B cell (primary cell): ENCODE results near the gene TERC. TPM values are rescaled to one million over a fixed set of nuclear protein-coding genes. Genes with fewer than 3 reads are reported as not detected.
A peak's percentile ranks its signal among the peaks of the same experiment; 100 is the strongest.

Source experiments
- ATAC-seq: fragments of 200-7000 bp; cut with Tn5 transposase; one replicate; pipeline ENCODE4 v1.10.0; 2021; ENCODE audit warnings: low read depth, mild to moderate bottlenecking, moderate number of reproducible peaks, moderate library complexity
- CTCF ChIA-PET: fragments of 350-600 bp; sonication (Branson Sonifier 250); formaldehyde crosslinking; loops from one replicate; lab custom pipeline; 2021; ENCODE audit warnings: antibody characterized with exemption, inconsistent platforms; lab: Charles Lee
- POLR2A ChIA-PET: fragments of 350-600 bp; sonication (Branson Sonifier 250); formaldehyde crosslinking; loops from one replicate; lab custom pipeline; 2021; ENCODE audit warnings: antibody characterized with exemption; lab: Charles Lee
- DNase-seq: peaks from one replicate; pipeline ENCODE4 v3.0.0; 2013
- H2AFZ ChIP-seq: 2 replicates; pipeline ENCODE4 v1.6.1; 2012; ENCODE audit warnings: mild to moderate bottlenecking, low read depth, low read length; ENCODE audit not compliant: insufficient read depth, poor library complexity, severe bottlenecking
- H3K27ac ChIP-seq, 2 donors: 1 replicate in 1 of 2; 2 replicates in 1 of 2; pipeline ENCODE4 v1.5.1; 2012 to 2013; ENCODE audit warnings: low read length in 2 of 2, mild to moderate bottlenecking in 2 of 2, moderate library complexity in 1 of 2
- H3K27me3 ChIP-seq, 4 experiments: fragments of 200-600 bp in 1 of 4; sonication (generic) in 1 of 4; replicated peaks in 1 of 4; 1 replicate in 2 of 4; 2 replicates in 2 of 4; pipeline versions ENCODE4 v1.6.1 to v1.7.0; 2013 to 2016; ENCODE audit warnings: low read length in 3 of 4, mild to moderate bottlenecking in 2 of 4, mixed read lengths in 1 of 4, moderate library complexity in 1 of 4; ENCODE audit not compliant: insufficient read depth in 4 of 4, control insufficient read depth in 3 of 4; ENCODE audit errors: control extremely low read depth in 1 of 4
- H3K36me3 ChIP-seq, 2 experiments: replicated peaks in 1 of 2; 1 replicate in 1 of 2; 2 replicates in 1 of 2; pipeline versions ENCODE4 v1.6.1 to v1.7.1; 2013; ENCODE audit warnings: low read length in 1 of 2; ENCODE audit not compliant: insufficient read depth in 2 of 2, control insufficient read depth in 1 of 2; ENCODE audit errors: control extremely low read depth in 1 of 2, extremely low read depth in 1 of 2
- H3K4me1 ChIP-seq, 2 donors: fragments of 200-600 bp in 1 of 2; sonication (generic) in 1 of 2; 1 replicate in 1 of 2; 2 replicates in 1 of 2; pipeline versions ENCODE4 v1.5.1 to v1.6.1; 2013 to 2017; ENCODE audit warnings: low read length in 2 of 2; ENCODE audit not compliant: control insufficient read depth in 2 of 2, insufficient read depth in 2 of 2
- H3K4me2 ChIP-seq: replicated peaks from 2 replicates; pipeline ENCODE3; 2012; ENCODE audit warnings: mild to moderate bottlenecking, low read depth, low read length; ENCODE audit not compliant: poor library complexity, severe bottlenecking
- H3K4me3 ChIP-seq, 5 experiments: fragments of 200-600 bp in 1 of 5; sonication (generic) in 1 of 5; 1 replicate in 3 of 5; 2 replicates in 2 of 5; pipeline versions ENCODE4 v1.5.1 to v1.7.0; 2011 to 2016; ENCODE audit warnings: low read length in 4 of 5, mild to moderate bottlenecking in 4 of 5, low read depth in 2 of 5, control low read depth in 1 of 5, moderate library complexity in 1 of 5; ENCODE audit not compliant: insufficient read depth in 1 of 5; ENCODE audit errors: control extremely low read depth in 1 of 5, extremely low read depth in 1 of 5
- H3K79me2 ChIP-seq: fragments of 200-600 bp; sonication (generic); one replicate; pipeline ENCODE4 v1.6.0; 2016; ENCODE audit warnings: low read length; ENCODE audit not compliant: control insufficient read depth, insufficient read depth
- H3K9ac ChIP-seq: fragments of 200-600 bp; sonication (generic); 2 replicates; pipeline ENCODE4 v1.6.1; 2017; ENCODE audit warnings: mild to moderate bottlenecking, low read length, moderate library complexity
- H3K9me3 ChIP-seq, 3 donors: one replicate each; pipeline versions ENCODE4 v1.6.1 to v1.7.1; 2013; ENCODE audit warnings: low read length in 2 of 3; ENCODE audit not compliant: control insufficient read depth in 2 of 3, insufficient read depth in 1 of 3; ENCODE audit errors: control extremely low read depth in 1 of 3
- H4K20me1 ChIP-seq: 2 replicates; pipeline ENCODE4 v1.6.0; 2012; ENCODE audit warnings: mild to moderate bottlenecking, low read length; ENCODE audit not compliant: insufficient read depth, control insufficient read depth, poor library complexity, severe bottlenecking
- H3K27ac Mint-ChIP-seq: one replicate; pipeline ENCODE4 v1.8.0; 2021; ENCODE audit warnings: mixed read lengths
- H3K27me3 Mint-ChIP-seq: one replicate; pipeline ENCODE4 v1.8.0; 2021; ENCODE audit warnings: mixed read lengths
- H3K4me1 Mint-ChIP-seq: one replicate; pipeline ENCODE4 v1.8.0; 2021; ENCODE audit warnings: mixed read lengths
- H3K4me3 Mint-ChIP-seq: one replicate; pipeline ENCODE4 v1.8.0; 2021; ENCODE audit warnings: mixed read lengths
- H3K9me3 Mint-ChIP-seq: one replicate; pipeline ENCODE4 v1.8.0; 2022; ENCODE audit warnings: mixed read lengths; ENCODE audit not compliant: insufficient read depth
- EZH2 ChIP-seq: IDR thresholded peaks from 2 replicates; pipeline ENCODE4 v1.6.1; 2012; ENCODE audit warnings: borderline replicate concordance, low read depth, mild to moderate bottlenecking, moderate library complexity, low read length; ENCODE audit not compliant: insufficient read depth, poor library complexity, severe bottlenecking
- WGBS: methylation state at CpG from one replicate; pipeline ENCODE4 v1.1.5; 2013; ENCODE audit warnings: missing lambda C conversion rate; ENCODE audit not compliant: insufficient coverage; 5-methylcytosine and 5-hydroxymethylcytosine counted together
- intact Hi-C: fragments of 100-400 bp; cut with micrococcal nuclease; formaldehyde crosslinking; loops from one replicate; pipeline ENCODE4 v1.10.0; 2022
- polyA plus RNA-seq: library from polyadenylated mRNA; depleted of rRNA; stranded (reverse); fragments of >200 nt; gene quantifications from 2 replicates; pipeline ENCODE4 v1.2.3, GENCODE V29; 2012
- total RNA-seq, 2 donors: library from RNA; stranded (reverse); fragments of 120-200 nt in 1 of 2; gene quantifications; 1 replicate in 1 of 2; 2 replicates in 1 of 2; pipeline versions ENCODE4 v1.2.3 to v1.2.4, GENCODE V29; 2013 to 2022
- TF ChIP-seq, protein P1 (sequence below): fragments of 200-600 bp; IDR thresholded peaks from one replicate; pipeline ENCODE4 v1.8.0; 2022; ENCODE audit warnings: antibody characterized with exemption, mild to moderate bottlenecking

TERC gene
- total and polyA plus RNA-seq, 2 donors (not counting 1 experiment from before 2014, with no cell fraction given) = 1.3 to 10.6 TPM

DNA sequence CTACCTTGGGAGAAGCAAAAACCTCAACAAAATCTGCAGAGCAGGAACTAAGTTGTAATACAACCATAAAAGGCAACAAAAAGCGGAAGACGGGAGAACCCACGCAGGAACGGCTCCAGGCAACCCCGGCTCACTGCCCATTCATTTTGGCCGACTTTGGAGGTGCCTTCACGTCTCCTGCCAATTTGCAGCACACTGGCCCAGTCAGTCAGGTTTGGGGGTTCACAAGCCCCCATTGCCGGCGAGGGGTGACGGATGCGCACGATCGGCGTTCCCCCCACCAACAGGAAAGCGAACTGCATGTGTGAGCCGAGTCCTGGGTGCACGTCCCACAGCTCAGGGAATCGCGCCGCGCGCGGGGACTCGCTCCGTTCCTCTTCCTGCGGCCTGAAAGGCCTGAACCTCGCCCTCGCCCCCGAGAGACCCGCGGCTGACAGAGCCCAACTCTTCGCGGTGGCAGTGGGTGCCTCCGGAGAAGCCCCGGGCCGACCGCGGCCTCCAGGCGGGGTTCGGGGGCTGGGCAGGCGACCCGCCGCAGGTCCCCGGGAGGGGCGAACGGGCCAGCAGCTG is 463 bp downstream of the TERC start:
- Histone ChIP-seq H3K4me1 (peaks cover 9 to 15% of the 10 kb centered on the region in 2 donors), H3K79me2 (no peaks in the 10 kb centered on the region), H3K36me3 (no peaks in the 10 kb centered on the region), H2AFZ (peak overlapping the region; percentile 62), H3K27ac (peak overlapping the region; percentile 95 to 98), H3K4me3 (peak overlapping the region; percentile 70 to 100 (median 87)), H3K27me3 (no peaks in the 10 kb centered on the region), H4K20me1 (no peaks in the 10 kb centered on the region), H3K9me3 (peaks cover 0 to 24% (median 0%) of the 10 kb centered on the region in 3 donors), H3K4me2 (peak overlapping the region; percentile 81), H3K9ac (peak overlapping the region; percentile 74)
- Mint-ChIP-seq H3K4me3 (peak overlapping the region; percentile 100), H3K27ac (peak overlapping the region; percentile 100), H3K27me3 (no peaks in the 10 kb centered on the region), H3K4me1 (peaks cover 23% of the 10 kb centered on the region), H3K9me3 (peaks cover 6% of the 10 kb centered on the region)
- ATAC-seq (peak; percentile 35), DNase-seq (peak; percentile 87)
- ChIA-PET POLR2A (interaction anchor here (0.5 to 1.6 kb wide), 10 partner anchors 9 to 593 kb away, joined by 3 to 10 read pairs (median 4); partner anchors contain the start of genes MYNN, PHC3, SEC62 and SKIL), CTCF (interaction anchor here (1.1 to 3.2 kb wide), 5 partner anchors 9 to 1047 kb away, joined by 3 to 21 read pairs (median 6); partner anchors contain the start of genes LRRC34, LRRIQ4 and MYNN)
- intact Hi-C loops = loop anchor here (2.0 to 5.0 kb wide), 5 partner anchors 48 to 1106 kb away; partner anchors contain the start of genes LRRC34, LRRIQ4, RPL22L1 and SEC62
- under 1% methylated on average over 46 of the region's 46 CpGs for WGBS
- TF ChIP-seq, protein P1, sequence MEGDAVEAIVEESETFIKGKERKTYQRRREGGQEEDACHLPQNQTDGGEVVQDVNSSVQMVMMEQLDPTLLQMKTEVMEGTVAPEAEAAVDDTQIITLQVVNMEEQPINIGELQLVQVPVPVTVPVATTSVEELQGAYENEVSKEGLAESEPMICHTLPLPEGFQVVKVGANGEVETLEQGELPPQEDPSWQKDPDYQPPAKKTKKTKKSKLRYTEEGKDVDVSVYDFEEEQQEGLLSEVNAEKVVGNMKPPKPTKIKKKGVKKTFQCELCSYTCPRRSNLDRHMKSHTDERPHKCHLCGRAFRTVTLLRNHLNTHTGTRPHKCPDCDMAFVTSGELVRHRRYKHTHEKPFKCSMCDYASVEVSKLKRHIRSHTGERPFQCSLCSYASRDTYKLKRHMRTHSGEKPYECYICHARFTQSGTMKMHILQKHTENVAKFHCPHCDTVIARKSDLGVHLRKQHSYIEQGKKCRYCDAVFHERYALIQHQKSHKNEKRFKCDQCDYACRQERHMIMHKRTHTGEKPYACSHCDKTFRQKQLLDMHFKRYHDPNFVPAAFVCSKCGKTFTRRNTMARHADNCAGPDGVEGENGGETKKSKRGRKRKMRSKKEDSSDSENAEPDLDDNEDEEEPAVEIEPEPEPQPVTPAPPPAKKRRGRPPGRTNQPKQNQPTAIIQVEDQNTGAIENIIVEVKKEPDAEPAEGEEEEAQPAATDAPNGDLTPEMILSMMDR = no peak
- TF ChIP-seq EZH2 = no peak

DNA sequence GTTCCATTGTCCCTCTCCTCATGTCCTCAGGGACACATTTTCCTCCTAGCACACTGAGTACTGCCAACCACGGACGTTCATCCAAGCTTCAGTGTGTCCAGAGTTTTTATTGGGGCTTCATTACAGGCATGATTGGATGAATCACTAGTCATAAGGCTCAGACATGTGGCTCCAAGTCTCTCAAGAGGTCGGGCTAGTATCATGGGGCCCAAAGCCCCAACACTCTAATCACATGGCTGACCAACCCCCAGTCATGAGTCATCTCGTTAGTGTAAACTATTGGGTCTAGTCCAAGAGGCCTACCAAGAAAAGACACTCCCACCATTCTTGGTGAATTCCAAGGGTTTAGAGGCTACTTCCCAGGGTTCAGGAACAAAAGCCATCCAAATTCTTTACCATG is 4.4 kb downstream of the TERC start:
- Histone ChIP-seq H3K9me3 (peaks cover 0 to 13% (median 0%) of the 10 kb centered on the region in 3 donors), H3K79me2 (no peaks in the 10 kb centered on the region), H3K27ac (no peak overlapping the region), H3K4me1 (peaks cover 13 to 15% of the 10 kb centered on the region in 2 donors), H3K36me3 (no peaks in the 10 kb centered on the region), H3K4me2 (no peak overlapping the region), H4K20me1 (no peaks in the 10 kb centered on the region), H2AFZ (no peak overlapping the region), H3K9ac (no peak overlapping the region), H3K4me3 (no peak overlapping the region), H3K27me3 (peaks cover 0 to 2% (median 0%) of the 10 kb centered on the region in 4 experiments)
- intact Hi-C loops = loop anchor here (5.0 kb wide), 1 partner anchor 652 kb away; no protein-coding TSS in a partner anchor
- peaks cover 21% of the 10 kb centered on the region for H3K4me1 Mint-ChIP-seq
- POLR2A ChIA-PET = no interaction called here
- WGBS = 83% methylated on average over 3 of the region's 4 CpGs
- no peaks in the 10 kb centered on the region for H3K27me3 Mint-ChIP-seq
- no peak for DNase-seq
- peaks cover 4% of the 10 kb centered on the region for H3K9me3 Mint-ChIP-seq
- CTCF ChIA-PET = interaction anchor here (1.2 kb wide), 1 partner anchor 102 kb away, joined by 3 read pairs; no protein-coding TSS in a partner anchor
- no peak overlapping the region for H3K27ac Mint-ChIP-seq
- no peak for ATAC-seq
- no peak for TF ChIP-seq EZH2
- TF ChIP-seq, protein P1 = no peak
- no peak overlapping the region for H3K4me3 Mint-ChIP-seq
